Panc1 (cell line): ENCODE results near the gene TM4SF4. TPM values are rescaled to one million over a fixed set of nuclear protein-coding genes. Genes with fewer than 3 reads are reported as not detected.

Source experiments
- ATAC-seq: fragments of 200-7000 bp; cut with Tn5 transposase; 2 replicates; pipeline ENCODE4 v1.9.1; 2020; ENCODE audit warnings: mild to moderate bottlenecking, moderate library complexity
- BruUV-seq: library from RNA; stranded (reverse); fragments of 400-500 nt; replicated peaks from 2 replicates; lab custom pipeline; 2021; lab: Mats Ljungman, UMichigan
- CTCF ChIA-PET: fragments of 300-600 bp; sonication (Branson Sonifier 250); formaldehyde crosslinking; loops from one replicate; lab custom pipeline; 2022; ENCODE audit warnings: antibody characterized with exemption; lab: Charles Lee
- POLR2A ChIA-PET: fragments of 300-600 bp; sonication (Branson Sonifier 250); formaldehyde crosslinking; loops from one replicate; lab custom pipeline; 2022; ENCODE audit warnings: antibody characterized with exemption; lab: Charles Lee
- DNase-seq: peaks from one replicate; pipeline ENCODE4 v3.0.0-alpha.2; 2010; ENCODE audit warnings: low read depth, low spot score
- H3K27ac ChIP-seq: 2 replicates; pipeline ENCODE4 v1.5.1; 2011; ENCODE audit warnings: mild to moderate bottlenecking, low read length, inconsistent platforms
- H3K27me3 ChIP-seq: fragments of 200-500 bp; sonication (Bioruptor generic); 2 replicates; pipeline ENCODE4 v1.6.0; 2014; ENCODE audit warnings: low read length, inconsistent platforms; ENCODE audit not compliant: control insufficient read depth, insufficient read depth
- H3K36me3 ChIP-seq: fragments of 200-500 bp; sonication (Bioruptor generic); 2 replicates; pipeline ENCODE4 v1.5.1; 2014; ENCODE audit warnings: inconsistent platforms, mild to moderate bottlenecking, low read length, moderate library complexity; ENCODE audit not compliant: control insufficient read depth, insufficient read depth
- H3K4me1 ChIP-seq: 2 replicates; pipeline ENCODE4 v1.5.1; 2011; ENCODE audit warnings: inconsistent platforms, mild to moderate bottlenecking, low read length, moderate library complexity; ENCODE audit not compliant: control insufficient read depth, insufficient read depth
- H3K4me3 ChIP-seq, 2 experiments: 2 replicates each; pipeline ENCODE4 v1.5.1; 2011 to 2012; ENCODE audit warnings: low read depth in 2 of 2, low read length in 2 of 2, mild to moderate bottlenecking in 2 of 2, inconsistent platforms in 1 of 2, moderate library complexity in 1 of 2
- H3K9me3 ChIP-seq: fragments of 200-500 bp; sonication (Bioruptor generic); 2 replicates; pipeline ENCODE4 v1.5.1; 2014; ENCODE audit warnings: low read depth, mild to moderate bottlenecking, inconsistent platforms, low read length, moderate library complexity; ENCODE audit not compliant: control insufficient read depth, insufficient read depth
- CTCF ChIP-seq: fragments of 450-650 bp; IDR thresholded peaks from 2 replicates; pipeline ENCODE4 v1.5.1; 2017; ENCODE audit warnings: mild to moderate bottlenecking
- POLR2AphosphoS5 ChIP-seq: IDR thresholded peaks from 2 replicates; pipeline ENCODE4 v1.6.1; 2012; ENCODE audit warnings: mild to moderate bottlenecking, low read depth, low read length, moderate library complexity
- REST ChIP-seq, 2 experiments: IDR thresholded peaks; 2 replicates each; pipeline ENCODE4 v1.6.1; 2011 to 2012; ENCODE audit warnings: low read depth in 2 of 2, control low read depth in 1 of 2, low read length in 1 of 2, mild to moderate bottlenecking in 1 of 2, moderate library complexity in 1 of 2; ENCODE audit not compliant: insufficient read depth in 1 of 2
- SIN3A ChIP-seq: IDR thresholded peaks from 2 replicates; pipeline ENCODE4 v1.6.1; 2012; ENCODE audit warnings: low read depth, mild to moderate bottlenecking, low read length, moderate library complexity, borderline replicate concordance; ENCODE audit not compliant: insufficient read depth
- TCF7L2 ChIP-seq: IDR thresholded peaks from 2 replicates; pipeline ENCODE4 v1.6.1; 2011; ENCODE audit warnings: mild to moderate bottlenecking, low read depth, low read length, inconsistent platforms
- in situ Hi-C: cut with HindIII; loops from 2 replicates; pipeline ENCODE4 v1.10.0; 2016; ENCODE audit warnings: low sequenced_read_pairs, low pct_unique_long_range_greater_than_20kb
- intact Hi-C: fragments of 100-400 bp; cut with micrococcal nuclease; formaldehyde crosslinking; loops from one replicate; pipeline ENCODE4 v1.10.0; 2022; ENCODE audit not compliant: unreplicated experiment
- total RNA-seq: library from RNA; stranded (reverse); gene quantifications from one replicate; pipeline ENCODE4 v1.2.1, GENCODE V29; 2021; ENCODE audit not compliant: unreplicated experiment

Gene TM4SF4
- total RNA-seq, 1 experiment from 2014 or later: 0.46 TPM

GRCh38 chr3:149479621-149480325 is 5.3 kb downstream of the TM4SF4 start:
- ChIA-PET POLR2A (interaction anchor here (0.6 to 1.8 kb wide), 4 partner anchors 31 to 110 kb away, joined by 3 to 11 read pairs (median 4); partner anchors contain the start of gene TM4SF1), CTCF (interaction anchor here (0.6 to 1.7 kb wide), 3 partner anchors 79 to 359 kb away, joined by 3 to 6 read pairs (median 4); no protein-coding TSS in a partner anchor)
- H3K9me3 ChIP-seq: no peaks in the 10 kb centered on the region
- peak overlapping the region; percentile 96 for H3K27ac ChIP-seq
- BruUV-seq: no TSS peak
- H3K4me3 ChIP-seq: peak overlapping the region in 1 of 2 experiments; percentile 27; a peak in 1 of 4 replicates
- TF ChIP-seq SIN3A (no peak), REST (IDR thresholded peaks at IDR 0.05; ENCODE audit: insufficient read depth in 1 of 2, low read depth in 2 of 2, low read length in 1 of 2) (no peak), TCF7L2 (no peak), POLR2AphosphoS5 (no peak), CTCF (no peak)
- in situ Hi-C loops (no loop called here), intact Hi-C loops (loop anchor here (1.0 to 10.0 kb wide), 2 partner anchors 86 to 525 kb away; no protein-coding TSS in a partner anchor)
- peaks cover 21% of the 10 kb centered on the region for H3K4me1 ChIP-seq
- H3K27me3 ChIP-seq: no peaks in the 10 kb centered on the region
- DNase-seq: no peak
- peak; percentile 75 for ATAC-seq
- no peaks in the 10 kb centered on the region for H3K36me3 ChIP-seq

GRCh38 chr3:149480326-149481017 is 6.0 kb downstream of the TM4SF4 start:
- in situ Hi-C loops: no loop called here
- H3K27ac ChIP-seq: peak overlapping the region; percentile 96
- ChIA-PET POLR2A (interaction anchor here (0.6 to 1.8 kb wide), 3 partner anchors 30 to 110 kb away, joined by 3 to 5 read pairs (median 3); no protein-coding TSS in a partner anchor), CTCF (interaction anchor here (0.6 to 1.7 kb wide), 3 partner anchors 75 to 360 kb away, joined by 3 to 6 read pairs (median 4); no protein-coding TSS in a partner anchor)
- no peak overlapping the region; a peak in 1 of 4 replicates for H3K4me3 ChIP-seq
- intact Hi-C loops: loop anchor here (1.0 to 10.0 kb wide), 2 partner anchors 87 to 526 kb away; no protein-coding TSS in a partner anchor
- H3K9me3 ChIP-seq: no peaks in the 10 kb centered on the region
- TF ChIP-seq CTCF (peak; percentile 98), TCF7L2 (peak; percentile 98), POLR2AphosphoS5 (peak; percentile 68; the same call in 1 of the 2 replicates), SIN3A (no peak)
- no TSS peak for BruUV-seq
- H3K27me3 ChIP-seq: no peaks in the 10 kb centered on the region
- ATAC-seq: peak; percentile 96
- no peaks in the 10 kb centered on the region for H3K36me3 ChIP-seq
- peak; percentile 92 for DNase-seq
- peaks cover 21% of the 10 kb centered on the region for H3K4me1 ChIP-seq
